Measurements from ENCODE around the gene PAQR8. TPM values are rescaled to one million over a fixed set of nuclear protein-coding genes. Genes with fewer than 3 reads are reported as not detected.

Gene PAQR8
- total and polyA plus RNA-seq, 2 donors (not counting 1 experiment from before 2014, with no cell fraction given), result 2.3 to 8.5 TPM

DNA sequence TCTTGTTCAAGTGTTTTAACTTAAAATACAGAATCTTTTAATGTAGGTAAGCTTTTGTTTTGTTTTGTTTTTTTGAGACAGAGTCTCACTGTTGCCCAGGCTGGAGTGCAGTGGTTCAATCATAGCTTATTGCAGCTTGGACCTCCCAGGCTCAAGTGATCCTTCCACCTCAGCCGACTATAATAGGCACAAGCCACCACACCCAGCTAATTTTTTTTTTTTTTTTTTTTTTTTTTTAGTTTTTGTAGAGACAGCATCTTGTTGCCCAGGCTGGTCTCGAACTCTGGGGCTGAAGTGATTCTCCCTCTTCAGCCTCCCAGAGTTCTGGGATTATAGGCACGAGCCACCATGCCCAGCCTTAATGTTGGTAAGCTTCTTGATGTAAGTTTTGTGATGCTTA, 61.5 kb downstream of the PAQR8 start:
- Mint-ChIP-seq H3K4me1 (peaks cover 6% of the 10 kb centered on the region), H3K27me3 (no peaks in the 10 kb centered on the region), H3K9me3 (ENCODE audit: insufficient read depth) (no peaks in the 10 kb centered on the region), H3K4me3 (no peak overlapping the region), H3K27ac (no peak overlapping the region)
- Histone ChIP-seq H3K4me1 (ENCODE audit: control insufficient read depth in 2 of 2, insufficient read depth in 2 of 2, low read length in 2 of 2) (peaks cover 16% of the 10 kb centered on the region in 2 donors), H3K4me3 (ENCODE audit: control extremely low read depth in 1 of 5, extremely low read depth in 1 of 5, insufficient read depth in 1 of 5, low read depth in 2 of 5, low read length in 4 of 5) (no peak overlapping the region), H3K36me3 (replicated peaks in 1 of 2; ENCODE audit: control extremely low read depth in 1 of 2, control insufficient read depth in 1 of 2, extremely low read depth in 1 of 2, insufficient read depth in 2 of 2, low read length in 1 of 2) (no peaks in the 10 kb centered on the region), H3K4me2 (replicated peaks; ENCODE audit: low read depth, low read length, poor library complexity, severe bottlenecking) (no peak overlapping the region), H3K27me3 (replicated peaks in 1 of 4; ENCODE audit: control extremely low read depth in 1 of 4, control insufficient read depth in 3 of 4, insufficient read depth in 4 of 4, low read length in 3 of 4) (no peaks in the 10 kb centered on the region), H3K9ac (ENCODE audit: low read length) (no peak overlapping the region), H3K27ac (ENCODE audit: low read length in 2 of 2) (no peak overlapping the region), H4K20me1 (ENCODE audit: control insufficient read depth, insufficient read depth, low read length, poor library complexity, severe bottlenecking) (no peaks in the 10 kb centered on the region), H2AFZ (ENCODE audit: insufficient read depth, low read depth, low read length, poor library complexity, severe bottlenecking) (no peak overlapping the region), H3K79me2 (ENCODE audit: control insufficient read depth, insufficient read depth, low read length) (peaks cover 7% of the 10 kb centered on the region), H3K9me3 (ENCODE audit: control extremely low read depth in 1 of 3, control insufficient read depth in 2 of 3, insufficient read depth in 1 of 3, low read length in 2 of 3) (no peaks in the 10 kb centered on the region)
- TF ChIP-seq CTCF (IDR thresholded peaks at IDR 0.05) (no peak), EZH2 (IDR thresholded peaks at IDR 0.05; ENCODE audit: borderline replicate concordance, insufficient read depth, low read depth, low read length, poor library complexity, severe bottlenecking) (no peak)
- DNase-seq (no peak), ATAC-seq (ENCODE audit: low read depth) (no peak)
- ChIA-PET POLR2A (interaction anchor here (0.6 kb wide), 1 partner anchor 39 kb away, joined by 4 read pairs; no protein-coding TSS in a partner anchor), CTCF (interaction anchor here (0.6 to 1.9 kb wide), 2 partner anchors 153 to 176 kb away, joined by 3 to 7 read pairs; partner anchors contain the start of gene TRAM2)
- intact Hi-C loops (cut with micrococcal nuclease), result loop anchor here (5.0 kb wide), 1 partner anchor 116 kb away; no protein-coding TSS in a partner anchor
- no CpG with 5 or more reads among the region's 3 CpGs for WGBS (ENCODE audit: insufficient coverage)

GRCh38 chr6:52423971-52424381, 62.0 kb downstream of the PAQR8 start:
- no peaks in the 10 kb centered on the region for H3K36me3 ChIP-seq (replicated peaks in 1 of 2; ENCODE audit: control extremely low read depth in 1 of 2, control insufficient read depth in 1 of 2, extremely low read depth in 1 of 2, insufficient read depth in 2 of 2, low read length in 1 of 2)
- CTCF ChIA-PET, result interaction anchor here (1.9 kb wide), 1 partner anchor 152 kb away, joined by 7 read pairs; the partner anchor contains the start of gene TRAM2
- no peaks in the 10 kb centered on the region for H3K27me3 ChIP-seq (replicated peaks in 1 of 4; ENCODE audit: control extremely low read depth in 1 of 4, control insufficient read depth in 3 of 4, insufficient read depth in 4 of 4, low read length in 3 of 4)
- H3K27ac ChIP-seq (ENCODE audit: low read length in 2 of 2), result no peak overlapping the region
- intact Hi-C loops (cut with micrococcal nuclease), result loop anchor here (5.0 kb wide), 1 partner anchor 117 kb away; no protein-coding TSS in a partner anchor
- TF ChIP-seq EZH2 (IDR thresholded peaks at IDR 0.05; ENCODE audit: borderline replicate concordance, insufficient read depth, low read depth, low read length, poor library complexity, severe bottlenecking), result no peak
- TF ChIP-seq CTCF (IDR thresholded peaks at IDR 0.05), result no peak
- H3K27ac Mint-ChIP-seq, result no peak overlapping the region
- H2AFZ ChIP-seq (ENCODE audit: insufficient read depth, low read depth, low read length, poor library complexity, severe bottlenecking), result no peak overlapping the region
- no peak overlapping the region for H3K4me2 ChIP-seq (replicated peaks; ENCODE audit: low read depth, low read length, poor library complexity, severe bottlenecking)
- H3K4me1 ChIP-seq (ENCODE audit: control insufficient read depth in 2 of 2, insufficient read depth in 2 of 2, low read length in 2 of 2), result peaks cover 16% of the 10 kb centered on the region in 2 donors
- H3K79me2 ChIP-seq (ENCODE audit: control insufficient read depth, insufficient read depth, low read length), result peaks cover 7% of the 10 kb centered on the region
- peaks cover 6% of the 10 kb centered on the region for H3K4me1 Mint-ChIP-seq
- POLR2A ChIA-PET, result no interaction called here
- no peaks in the 10 kb centered on the region for H4K20me1 ChIP-seq (ENCODE audit: control insufficient read depth, insufficient read depth, low read length, poor library complexity, severe bottlenecking)
- H3K4me3 ChIP-seq (ENCODE audit: control extremely low read depth in 1 of 5, extremely low read depth in 1 of 5, insufficient read depth in 1 of 5, low read depth in 2 of 5, low read length in 4 of 5), result no peak overlapping the region
- no peaks in the 10 kb centered on the region for H3K9me3 Mint-ChIP-seq (ENCODE audit: insufficient read depth)
- H3K9ac ChIP-seq (ENCODE audit: low read length), result no peak overlapping the region
- ATAC-seq (ENCODE audit: low read depth) (no peak), DNase-seq (no peak)
- 100% methylated on average over 8 of the region's 8 CpGs for WGBS (ENCODE audit: insufficient coverage)
- H3K4me3 Mint-ChIP-seq, result no peak overlapping the region
- no peaks in the 10 kb centered on the region for H3K27me3 Mint-ChIP-seq
- no peaks in the 10 kb centered on the region for H3K9me3 ChIP-seq (ENCODE audit: control extremely low read depth in 1 of 3, control insufficient read depth in 2 of 3, insufficient read depth in 1 of 3, low read length in 2 of 3)
